Measurements from ENCODE around the gene TBL1X. TPM values are rescaled to one million over a fixed set of nuclear protein-coding genes. Genes with fewer than 3 reads are reported as not detected.

The TBL1X gene
- total RNA-seq, 1 experiment from 2014 or later, result 15.0 TPM

- CTCF ChIA-PET, result no interaction called here
- Mint-ChIP-seq H3K9me3 (ENCODE audit: unreplicated experiment) (peaks cover 7% of the 10 kb centered on the region), H3K27me3 (ENCODE audit: insufficient read depth, unreplicated experiment) (no peaks in the 10 kb centered on the region), H3K4me3 (ENCODE audit: unreplicated experiment) (no peak overlapping the region), H3K4me1 (ENCODE audit: insufficient read depth, unreplicated experiment) (no peaks in the 10 kb centered on the region), H3K27ac (ENCODE audit: low read depth, unreplicated experiment) (no peak overlapping the region), H3K36me3 (ENCODE audit: insufficient read depth, unreplicated experiment) (no peaks in the 10 kb centered on the region)
- intact Hi-C loops (cut with micrococcal nuclease), result no loop called here
- POLR2A ChIA-PET, result no interaction called here
- DNase-seq (ENCODE audit: unreplicated experiment), result no peak
- no TSS peak for BruUV-seq (replicated peaks)
- TF ChIP-seq CTCF (IDR thresholded peaks at IDR 0.05; ENCODE audit: unreplicated experiment), result no peak
Measured at GRCh38 chrX:9597361-9598035, 132.6 kb downstream of the TBL1X start.

- intact Hi-C loops (cut with micrococcal nuclease), result no loop called here
- POLR2A ChIA-PET, result no interaction called here
- BruUV-seq (replicated peaks), result no TSS peak
- no peaks in the 10 kb centered on the region for H3K36me3 Mint-ChIP-seq (ENCODE audit: insufficient read depth, unreplicated experiment)
- H3K4me3 Mint-ChIP-seq (ENCODE audit: unreplicated experiment), result no peak overlapping the region
- H3K9me3 Mint-ChIP-seq (ENCODE audit: unreplicated experiment), result no peaks in the 10 kb centered on the region
- CTCF ChIA-PET, result no interaction called here
- H3K4me1 Mint-ChIP-seq (ENCODE audit: insufficient read depth, unreplicated experiment), result no peaks in the 10 kb centered on the region
- no peak for TF ChIP-seq CTCF (IDR thresholded peaks at IDR 0.05; ENCODE audit: unreplicated experiment)
- DNase-seq (ENCODE audit: unreplicated experiment), result no peak
- H3K27me3 Mint-ChIP-seq (ENCODE audit: insufficient read depth, unreplicated experiment), result no peaks in the 10 kb centered on the region
- no peak overlapping the region for H3K27ac Mint-ChIP-seq (ENCODE audit: low read depth, unreplicated experiment)
Measured at GRCh38 chrX:9598344-9598743, 133.5 kb downstream of the TBL1X start.

- CTCF ChIA-PET, result no interaction called here
- Mint-ChIP-seq H3K9me3 (ENCODE audit: unreplicated experiment) (no peaks in the 10 kb centered on the region), H3K4me3 (ENCODE audit: unreplicated experiment) (no peak overlapping the region), H3K4me1 (ENCODE audit: insufficient read depth, unreplicated experiment) (no peaks in the 10 kb centered on the region), H3K27me3 (ENCODE audit: insufficient read depth, unreplicated experiment) (no peaks in the 10 kb centered on the region), H3K36me3 (ENCODE audit: insufficient read depth, unreplicated experiment) (no peaks in the 10 kb centered on the region), H3K27ac (ENCODE audit: low read depth, unreplicated experiment) (no peak overlapping the region)
- POLR2A ChIA-PET, result no interaction called here
- intact Hi-C loops (cut with micrococcal nuclease), result no loop called here
- no peak for DNase-seq (ENCODE audit: unreplicated experiment)
- TF ChIP-seq CTCF (IDR thresholded peaks at IDR 0.05; ENCODE audit: unreplicated experiment), result no peak
- no TSS peak for BruUV-seq (replicated peaks)
Measured at GRCh38 chrX:9604111-9604907, 139.5 kb downstream of the TBL1X start.

GRCh38 chrX:9604908-9605306, 140.0 kb downstream of the TBL1X start:
- CTCF ChIA-PET, result no interaction called here
- H3K9me3 Mint-ChIP-seq (ENCODE audit: unreplicated experiment), result no peaks in the 10 kb centered on the region
- POLR2A ChIA-PET, result no interaction called here
- H3K4me1 Mint-ChIP-seq (ENCODE audit: insufficient read depth, unreplicated experiment), result no peaks in the 10 kb centered on the region
- no peak overlapping the region for H3K4me3 Mint-ChIP-seq (ENCODE audit: unreplicated experiment)
- H3K27ac Mint-ChIP-seq (ENCODE audit: low read depth, unreplicated experiment), result no peak overlapping the region
- no TSS peak for BruUV-seq (replicated peaks)
- H3K27me3 Mint-ChIP-seq (ENCODE audit: insufficient read depth, unreplicated experiment), result no peaks in the 10 kb centered on the region
- TF ChIP-seq CTCF (IDR thresholded peaks at IDR 0.05; ENCODE audit: unreplicated experiment), result no peak
- no peaks in the 10 kb centered on the region for H3K36me3 Mint-ChIP-seq (ENCODE audit: insufficient read depth, unreplicated experiment)
- intact Hi-C loops (cut with micrococcal nuclease), result no loop called here
- no peak for DNase-seq (ENCODE audit: unreplicated experiment)
